Sigmoid colon (tissue), 4 donors: ENCODE data around the gene GTF2H1.

Experiments used
- CTCF ChIP-seq, 4 experiments: fragments of 450-650 bp in 3 of 4; fragments of 200-600 bp in 1 of 4; IDR thresholded peaks; one replicate each; pipeline ENCODE4 v1.5.1; 2016 to 2019; ENCODE audit warnings: antibody characterized with exemption in 4 of 4, mild to moderate bottlenecking in 3 of 4, moderate library complexity in 2 of 4
- EP300 ChIP-seq, 4 donors: sonication (generic); formaldehyde crosslinking; IDR thresholded peaks; one replicate each; pipeline ENCODE4 v1.6.1; 2017; ENCODE audit warnings: antibody characterized with exemption in 4 of 4
- POLR2A ChIP-seq, 2 donors: fragments of 450-650 bp; IDR thresholded peaks; one replicate each; pipeline ENCODE4 v1.6.1; 2016; ENCODE audit warnings: antibody characterized with exemption in 2 of 2, mild to moderate bottlenecking in 2 of 2, moderate library complexity in 2 of 2
- POLR2AphosphoS5 ChIP-seq, 4 donors: sonication (generic); formaldehyde crosslinking; IDR thresholded peaks; one replicate each; pipeline ENCODE4 v1.6.1; 2017; ENCODE audit warnings: antibody characterized with exemption in 4 of 4

- TF ChIP-seq POLR2A (IDR thresholded peaks at IDR 0.05) = no peak
- no peak for TF ChIP-seq POLR2AphosphoS5 (IDR thresholded peaks at IDR 0.05)
- no peak for TF ChIP-seq CTCF (IDR thresholded peaks at IDR 0.05)
- TF ChIP-seq EP300 (IDR thresholded peaks at IDR 0.05) = no peak
Observed at GRCh38 chr11:18330921-18331320, 8.6 kb downstream of the GTF2H1 start.
